Progenitor cell of endocrine pancreas (in vitro differentiated cells): ENCODE measurements around the gene LIPC. TPM values are rescaled to one million over a fixed set of nuclear protein-coding genes. Genes with fewer than 3 reads are reported as not detected.

Experiments used
- DNase-seq: peaks from one replicate; pipeline ENCODE4 v3.0.0; 2021; ENCODE audit warnings: low spot score; ENCODE audit not compliant: unreplicated experiment
- H3K27ac Mint-ChIP-seq: 2 replicates; pipeline ENCODE4 v1.8.0; 2021; ENCODE audit warnings: mild to moderate bottlenecking, moderate library complexity, mixed read lengths
- H3K27me3 Mint-ChIP-seq: 2 replicates; pipeline ENCODE4 v1.8.0; 2021; ENCODE audit warnings: mixed read lengths
- H3K36me3 Mint-ChIP-seq: 2 replicates; pipeline ENCODE4 v1.8.0; 2022; ENCODE audit warnings: mixed read lengths; ENCODE audit not compliant: insufficient read depth
- H3K4me1 Mint-ChIP-seq: 2 replicates; pipeline ENCODE4 v1.8.0; 2021; ENCODE audit warnings: low read depth, mixed read lengths
- H3K4me3 Mint-ChIP-seq: 2 replicates; pipeline ENCODE4 v1.8.0; 2021; ENCODE audit warnings: low read depth, mild to moderate bottlenecking, moderate library complexity, mixed read lengths
- H3K9me3 Mint-ChIP-seq: 2 replicates; pipeline ENCODE4 v1.8.0; 2021; ENCODE audit warnings: low read depth, mixed read lengths
- total RNA-seq: library from RNA; stranded (reverse); gene quantifications from 2 replicates; pipeline ENCODE4 v1.2.1, GENCODE V29; 2021
- TF ChIP-seq, protein P1 (sequence below): fragments of 200-600 bp; sonication (generic); IDR thresholded peaks from one replicate; pipeline ENCODE4 v1.5.0; 2021; ENCODE audit warnings: antibody characterized with exemption, mild to moderate bottlenecking; ENCODE audit not compliant: unreplicated experiment

LIPC gene
- total RNA-seq, 1 donor from 2014 or later = 5.9 TPM

GRCh38 chr15:58549013-58549784 is 117.4 kb downstream of the LIPC start:
- peaks cover 47% of the 10 kb centered on the region for H3K27me3 Mint-ChIP-seq
- H3K36me3 Mint-ChIP-seq = no peaks in the 10 kb centered on the region
- H3K4me1 Mint-ChIP-seq = peaks cover 10% of the 10 kb centered on the region
- TF ChIP-seq, protein P1, sequence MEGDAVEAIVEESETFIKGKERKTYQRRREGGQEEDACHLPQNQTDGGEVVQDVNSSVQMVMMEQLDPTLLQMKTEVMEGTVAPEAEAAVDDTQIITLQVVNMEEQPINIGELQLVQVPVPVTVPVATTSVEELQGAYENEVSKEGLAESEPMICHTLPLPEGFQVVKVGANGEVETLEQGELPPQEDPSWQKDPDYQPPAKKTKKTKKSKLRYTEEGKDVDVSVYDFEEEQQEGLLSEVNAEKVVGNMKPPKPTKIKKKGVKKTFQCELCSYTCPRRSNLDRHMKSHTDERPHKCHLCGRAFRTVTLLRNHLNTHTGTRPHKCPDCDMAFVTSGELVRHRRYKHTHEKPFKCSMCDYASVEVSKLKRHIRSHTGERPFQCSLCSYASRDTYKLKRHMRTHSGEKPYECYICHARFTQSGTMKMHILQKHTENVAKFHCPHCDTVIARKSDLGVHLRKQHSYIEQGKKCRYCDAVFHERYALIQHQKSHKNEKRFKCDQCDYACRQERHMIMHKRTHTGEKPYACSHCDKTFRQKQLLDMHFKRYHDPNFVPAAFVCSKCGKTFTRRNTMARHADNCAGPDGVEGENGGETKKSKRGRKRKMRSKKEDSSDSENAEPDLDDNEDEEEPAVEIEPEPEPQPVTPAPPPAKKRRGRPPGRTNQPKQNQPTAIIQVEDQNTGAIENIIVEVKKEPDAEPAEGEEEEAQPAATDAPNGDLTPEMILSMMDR = no peak
- DNase-seq = no peak
- no peaks in the 10 kb centered on the region for H3K9me3 Mint-ChIP-seq
- no peak overlapping the region for H3K4me3 Mint-ChIP-seq
- no peak overlapping the region for H3K27ac Mint-ChIP-seq

DNA sequence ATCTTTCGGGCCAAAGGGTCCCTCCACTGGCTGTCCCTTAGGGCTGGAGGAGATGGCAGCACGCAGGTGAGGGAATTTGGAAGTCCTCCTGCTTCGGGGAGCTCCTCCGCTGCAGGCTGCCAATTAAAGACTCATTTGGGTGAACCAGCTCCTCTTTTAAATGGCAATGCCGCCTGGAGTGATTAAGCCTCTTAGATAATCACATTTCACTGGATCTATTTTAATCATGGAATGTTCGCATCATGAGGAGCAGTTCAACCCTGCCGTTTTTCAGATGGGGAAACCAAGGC is 117.9 kb downstream of the LIPC start:
- no peak for DNase-seq
- H3K9me3 Mint-ChIP-seq = no peaks in the 10 kb centered on the region
- no peak overlapping the region for H3K27ac Mint-ChIP-seq
- TF ChIP-seq, protein P1 = no peak
- H3K4me3 Mint-ChIP-seq = no peak overlapping the region
- no peaks in the 10 kb centered on the region for H3K36me3 Mint-ChIP-seq
- H3K4me1 Mint-ChIP-seq = peaks cover 10% of the 10 kb centered on the region
- peaks cover 48% of the 10 kb centered on the region for H3K27me3 Mint-ChIP-seq

GRCh38 chr15:58551084-58551763 is 119.4 kb downstream of the LIPC start:
- Mint-ChIP-seq H3K27ac (no peak overlapping the region), H3K27me3 (peaks cover 53% of the 10 kb centered on the region), H3K4me3 (no peak overlapping the region), H3K9me3 (no peaks in the 10 kb centered on the region), H3K4me1 (peaks cover 14% of the 10 kb centered on the region), H3K36me3 (no peaks in the 10 kb centered on the region)
- no peak for DNase-seq
- TF ChIP-seq, protein P1 = no peak

- H3K4me3 Mint-ChIP-seq = no peak overlapping the region
- H3K27ac Mint-ChIP-seq = peak overlapping the region; percentile 58
- H3K9me3 Mint-ChIP-seq = no peaks in the 10 kb centered on the region
- peaks cover 49% of the 10 kb centered on the region for H3K27me3 Mint-ChIP-seq
- H3K4me1 Mint-ChIP-seq = peaks cover 11% of the 10 kb centered on the region
- TF ChIP-seq, protein P1 = no peak
- no peaks in the 10 kb centered on the region for H3K36me3 Mint-ChIP-seq
- no peak for DNase-seq
Measured at GRCh38 chr15:58551764-58552504, 120.1 kb downstream of the LIPC start.
